KBM-7 (cell line): Measurements from ENCODE around the gene LDLRAD1.
"Not testable (repeated sequence)": the region's sequence is repeated elsewhere in the genome, so short reads cannot be mapped to it uniquely, and the experiment has no call there.

ENCODE experiments used
- DNase-seq: peaks from one replicate; pipeline ENCODE4 v3.0.0-alpha.2; 2015
- in situ Hi-C: fragments of 300-500 bp; cut with MboI; formaldehyde crosslinking; loops from 2 replicates; pipeline ENCODE4 v1.14.3; 2020; ENCODE audit warnings: low sequenced_read_pairs, low pct_unique_long_range_greater_than_20kb, mixed read lengths

LDLRAD1 gene

GRCh38 chr1:54019562-54020176, 1.7 kb upstream of the LDLRAD1 start:
- in situ Hi-C loops, DNase-seq: not testable (repeated sequence)

GRCh38 chr1:54018635-54019034, 649 bp upstream of the LDLRAD1 start:
- in situ Hi-C loops, result no loop called here
- DNase-seq, result no peak

GRCh38 chr1:54016343-54017282, 1.4 kb downstream of the LDLRAD1 start:
- no peak for DNase-seq
- in situ Hi-C loops, result no loop called here

GRCh38 chr1:54014009-54014629, 3.9 kb downstream of the LDLRAD1 start:
- in situ Hi-C loops, result no loop called here
- DNase-seq, result no peak

- DNase-seq, result no peak
- in situ Hi-C loops, result no loop called here
These were observed 4.5 kb downstream of the LDLRAD1 start for GRCh38 chr1:54013393-54014008.

GRCh38 chr1:54012863-54013262, 5.1 kb downstream of the LDLRAD1 start:
- in situ Hi-C loops, result no loop called here
- no peak for DNase-seq

GRCh38 chr1:54012008-54012325, 6.0 kb downstream of the LDLRAD1 start:
- in situ Hi-C loops, result no loop called here
- no peak for DNase-seq

- DNase-seq, result no peak
- in situ Hi-C loops, result no loop called here
These were observed 6.5 kb downstream of the LDLRAD1 start for GRCh38 chr1:54011316-54012007.

GRCh38 chr1:54010415-54011117, 7.4 kb downstream of the LDLRAD1 start:
- no peak for DNase-seq
- in situ Hi-C loops, result no loop called here

- in situ Hi-C loops, result no loop called here
- DNase-seq, result no peak
These were observed 8.6 kb downstream of the LDLRAD1 start for GRCh38 chr1:54009406-54009805.

- no peak for DNase-seq
- in situ Hi-C loops, result no loop called here
These were observed 9.1 kb downstream of the LDLRAD1 start for GRCh38 chr1:54008876-54009275.

- no peak for DNase-seq
- in situ Hi-C loops, result no loop called here
These were observed 10.4 kb downstream of the LDLRAD1 start for GRCh38 chr1:54007613-54008012.

GRCh38 chr1:54006508-54006907, 11.5 kb downstream of the LDLRAD1 start:
- no peak for DNase-seq
- in situ Hi-C loops, result no loop called here

GRCh38 chr1:54004481-54005049, 13.4 kb downstream of the LDLRAD1 start:
- no peak for DNase-seq
- in situ Hi-C loops, result no loop called here

GRCh38 chr1:54003750-54004480, 14.1 kb downstream of the LDLRAD1 start:
- in situ Hi-C loops, DNase-seq: not testable (repeated sequence)

- in situ Hi-C loops, result no loop called here
- DNase-seq, result no peak
These were observed 14.7 kb downstream of the LDLRAD1 start for GRCh38 chr1:54003249-54003646.

- no peak for DNase-seq
- in situ Hi-C loops, result no loop called here
These were observed 15.3 kb downstream of the LDLRAD1 start for GRCh38 chr1:54002544-54003248.
